NB4 (cell line): ENCODE results near the gene FAM209B.
"Not testable (repeated sequence)": the region's sequence is repeated elsewhere in the genome, so short reads cannot be mapped to it uniquely, and the experiment has no call there.

Source experiments
- DNase-seq: peaks from one replicate; pipeline ENCODE4 v3.0.0; 2010; ENCODE audit warnings: low read depth
- H3K4me3 ChIP-seq: one replicate; pipeline ENCODE4 v1.5.1; 2011; ENCODE audit warnings: mild to moderate bottlenecking, low read depth, low read length, moderate library complexity
- MAX ChIP-seq: IDR thresholded peaks from 2 replicates; pipeline ENCODE4 v1.6.1; 2011; ENCODE audit warnings: low read depth, low read length
- MYC ChIP-seq: IDR thresholded peaks from 2 replicates; pipeline ENCODE4 v1.6.1; 2011; ENCODE audit warnings: low read depth, low read length
- POLR2A ChIP-seq: IDR thresholded peaks from 2 replicates; pipeline ENCODE4 v1.6.1; 2011; ENCODE audit warnings: mild to moderate bottlenecking; ENCODE audit not compliant: insufficient read length; ENCODE audit errors: extremely low read depth
- TF ChIP-seq, protein P1 (sequence below): IDR thresholded peaks from one replicate; pipeline ENCODE4 v1.5.1; 2012; ENCODE audit warnings: low read depth, low read length

The FAM209B gene

GRCh38 chr20:56517641-56518040, 15.4 kb upstream of the FAM209B start:
- no peak overlapping the region for H3K4me3 ChIP-seq
- TF ChIP-seq MAX: no peak
- no peak for DNase-seq

GRCh38 chr20:56518126-56518525, 14.9 kb upstream of the FAM209B start:
- TF ChIP-seq, protein P1, sequence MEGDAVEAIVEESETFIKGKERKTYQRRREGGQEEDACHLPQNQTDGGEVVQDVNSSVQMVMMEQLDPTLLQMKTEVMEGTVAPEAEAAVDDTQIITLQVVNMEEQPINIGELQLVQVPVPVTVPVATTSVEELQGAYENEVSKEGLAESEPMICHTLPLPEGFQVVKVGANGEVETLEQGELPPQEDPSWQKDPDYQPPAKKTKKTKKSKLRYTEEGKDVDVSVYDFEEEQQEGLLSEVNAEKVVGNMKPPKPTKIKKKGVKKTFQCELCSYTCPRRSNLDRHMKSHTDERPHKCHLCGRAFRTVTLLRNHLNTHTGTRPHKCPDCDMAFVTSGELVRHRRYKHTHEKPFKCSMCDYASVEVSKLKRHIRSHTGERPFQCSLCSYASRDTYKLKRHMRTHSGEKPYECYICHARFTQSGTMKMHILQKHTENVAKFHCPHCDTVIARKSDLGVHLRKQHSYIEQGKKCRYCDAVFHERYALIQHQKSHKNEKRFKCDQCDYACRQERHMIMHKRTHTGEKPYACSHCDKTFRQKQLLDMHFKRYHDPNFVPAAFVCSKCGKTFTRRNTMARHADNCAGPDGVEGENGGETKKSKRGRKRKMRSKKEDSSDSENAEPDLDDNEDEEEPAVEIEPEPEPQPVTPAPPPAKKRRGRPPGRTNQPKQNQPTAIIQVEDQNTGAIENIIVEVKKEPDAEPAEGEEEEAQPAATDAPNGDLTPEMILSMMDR: no peak
- no peak for TF ChIP-seq MYC
- no peak for TF ChIP-seq MAX
- no peak for TF ChIP-seq POLR2A
- no peak overlapping the region for H3K4me3 ChIP-seq
- DNase-seq: no peak

GRCh38 chr20:56518721-56519398, 14.2 kb upstream of the FAM209B start:
- TF ChIP-seq POLR2A (no peak), MYC (no peak), MAX (no peak)
- TF ChIP-seq, protein P1: no peak
- H3K4me3 ChIP-seq: no peak overlapping the region
- DNase-seq: no peak

- TF ChIP-seq MAX (no peak), POLR2A (no peak), MYC (no peak)
- TF ChIP-seq, protein P1: no peak
- DNase-seq: no peak
- no peak overlapping the region for H3K4me3 ChIP-seq
Measured at GRCh38 chr20:56519551-56519950, 13.5 kb upstream of the FAM209B start.

DNA sequence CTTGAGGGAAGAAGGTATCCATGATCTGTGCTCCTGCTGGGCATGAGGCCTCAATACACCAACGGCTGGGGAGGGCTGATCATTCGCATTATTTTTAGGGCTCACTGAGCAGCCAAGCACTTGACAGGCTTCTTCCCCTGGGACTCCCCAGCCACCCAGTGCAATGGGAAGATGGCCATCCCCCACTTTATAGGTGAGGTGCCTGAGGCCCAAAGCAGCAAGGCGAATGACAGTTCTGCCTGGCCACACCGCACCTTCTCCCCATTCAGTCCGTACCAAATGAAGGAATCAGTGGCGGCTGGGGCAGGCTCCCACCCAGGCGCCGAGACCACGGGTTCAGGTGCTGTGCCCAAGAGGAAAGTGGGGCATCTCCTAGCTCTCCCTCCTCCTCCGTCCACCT, 12.9 kb upstream of the FAM209B start:
- no peak for DNase-seq
- no peak for TF ChIP-seq POLR2A
- no peak for TF ChIP-seq MAX
- TF ChIP-seq, protein P1: no peak
- TF ChIP-seq MYC: no peak
- H3K4me3 ChIP-seq: no peak overlapping the region

GRCh38 chr20:56520746-56521354, 12.2 kb upstream of the FAM209B start:
- not testable (repeated sequence) for H3K4me3 ChIP-seq, DNase-seq
